Thoracic aorta (tissue), 2 donors: Measurements from ENCODE around the gene RHCE. TPM values are rescaled to one million over a fixed set of nuclear protein-coding genes. Genes with fewer than 3 reads are reported as not detected.
A peak's percentile ranks its signal among the peaks of the same experiment; 100 is the strongest.
"Not testable (repeated sequence)": the region's sequence is repeated elsewhere in the genome, so short reads cannot be mapped to it uniquely, and the experiment has no call there.

ENCODE experiments used
- ATAC-seq: fragments of 150-250 bp; one replicate; pipeline ENCODE4 v1.8.0; 2017; ENCODE audit warnings: low read depth; ENCODE audit not compliant: insufficient number of reproducible peaks, low FRiP score
- DNase-seq: peaks from one replicate; pipeline ENCODE4 v3.0.0-alpha.2; 2020; ENCODE audit warnings: low spot score
- H3K27ac ChIP-seq, 2 donors: fragments of 200-600 bp; sonication (generic); 1 replicate in 1 of 2; 2 replicates in 1 of 2; pipeline ENCODE4 v1.5.1; 2016; ENCODE audit warnings: mild to moderate bottlenecking in 2 of 2, moderate library complexity in 2 of 2
- H3K27me3 ChIP-seq: fragments of 200-600 bp; sonication (generic); replicated peaks from 2 replicates; pipeline ENCODE4 v1.6.0; 2016; ENCODE audit warnings: mild to moderate bottlenecking; ENCODE audit not compliant: insufficient read depth
- H3K36me3 ChIP-seq: fragments of 200-600 bp; sonication (generic); one replicate; pipeline ENCODE4 v1.5.1; 2016
- H3K4me1 ChIP-seq, 2 donors: fragments of 200-600 bp; sonication (generic); 1 replicate in 1 of 2; 2 replicates in 1 of 2; pipeline versions ENCODE4 v1.5.1 to v1.6.0; 2016; ENCODE audit warnings: low read depth in 2 of 2, mild to moderate bottlenecking in 1 of 2; ENCODE audit not compliant: control insufficient read depth in 1 of 2
- H3K4me3 ChIP-seq: fragments of 200-600 bp; sonication (generic); 2 replicates; pipeline ENCODE4 v1.5.1; 2016; ENCODE audit warnings: mild to moderate bottlenecking
- H3K9me3 ChIP-seq: fragments of 200-600 bp; sonication (generic); 2 replicates; pipeline ENCODE4 v1.5.1; 2016
- total RNA-seq, 2 donors: library from RNA; depleted of rRNA; stranded (reverse); fragments of >200 nt; gene quantifications; one replicate each; pipeline versions ENCODE4 v1.1.0 to v1.2.3, GENCODE V29; 2016
- TF ChIP-seq, protein P1 (sequence below): fragments of 200-600 bp; sonication (generic); IDR thresholded peaks from one replicate; pipeline ENCODE4 v1.5.1; 2019; ENCODE audit warnings: antibody characterized with exemption

Gene RHCE
- total RNA-seq, 2 donors from 2014 or later = not detected

- Histone ChIP-seq H3K4me1 (peaks cover 19 to 22% of the 10 kb centered on the region in 2 donors), H3K36me3 (no peaks in the 10 kb centered on the region), H3K27ac (peak within 1 kb of the TSS; percentile 98 to 100), H3K4me3 (peak within 1 kb of the TSS; percentile 100), H3K9me3 (no peaks in the 10 kb centered on the region), H3K27me3 (no peaks in the 10 kb centered on the region)
- DNase-seq = peak; percentile 69
- ATAC-seq = peak; percentile 93
- TF ChIP-seq, protein P1, sequence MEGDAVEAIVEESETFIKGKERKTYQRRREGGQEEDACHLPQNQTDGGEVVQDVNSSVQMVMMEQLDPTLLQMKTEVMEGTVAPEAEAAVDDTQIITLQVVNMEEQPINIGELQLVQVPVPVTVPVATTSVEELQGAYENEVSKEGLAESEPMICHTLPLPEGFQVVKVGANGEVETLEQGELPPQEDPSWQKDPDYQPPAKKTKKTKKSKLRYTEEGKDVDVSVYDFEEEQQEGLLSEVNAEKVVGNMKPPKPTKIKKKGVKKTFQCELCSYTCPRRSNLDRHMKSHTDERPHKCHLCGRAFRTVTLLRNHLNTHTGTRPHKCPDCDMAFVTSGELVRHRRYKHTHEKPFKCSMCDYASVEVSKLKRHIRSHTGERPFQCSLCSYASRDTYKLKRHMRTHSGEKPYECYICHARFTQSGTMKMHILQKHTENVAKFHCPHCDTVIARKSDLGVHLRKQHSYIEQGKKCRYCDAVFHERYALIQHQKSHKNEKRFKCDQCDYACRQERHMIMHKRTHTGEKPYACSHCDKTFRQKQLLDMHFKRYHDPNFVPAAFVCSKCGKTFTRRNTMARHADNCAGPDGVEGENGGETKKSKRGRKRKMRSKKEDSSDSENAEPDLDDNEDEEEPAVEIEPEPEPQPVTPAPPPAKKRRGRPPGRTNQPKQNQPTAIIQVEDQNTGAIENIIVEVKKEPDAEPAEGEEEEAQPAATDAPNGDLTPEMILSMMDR = no peak
These were observed 82.2 kb downstream of the RHCE start, which contains the start of gene TMEM50A for GRCh38 chr1:25338188-25338981. TSS of gene TMEM50A (plus strand) at chr1:25338334. CDS start at chr1:25340487, 2,153 bp downstream.

DNA sequence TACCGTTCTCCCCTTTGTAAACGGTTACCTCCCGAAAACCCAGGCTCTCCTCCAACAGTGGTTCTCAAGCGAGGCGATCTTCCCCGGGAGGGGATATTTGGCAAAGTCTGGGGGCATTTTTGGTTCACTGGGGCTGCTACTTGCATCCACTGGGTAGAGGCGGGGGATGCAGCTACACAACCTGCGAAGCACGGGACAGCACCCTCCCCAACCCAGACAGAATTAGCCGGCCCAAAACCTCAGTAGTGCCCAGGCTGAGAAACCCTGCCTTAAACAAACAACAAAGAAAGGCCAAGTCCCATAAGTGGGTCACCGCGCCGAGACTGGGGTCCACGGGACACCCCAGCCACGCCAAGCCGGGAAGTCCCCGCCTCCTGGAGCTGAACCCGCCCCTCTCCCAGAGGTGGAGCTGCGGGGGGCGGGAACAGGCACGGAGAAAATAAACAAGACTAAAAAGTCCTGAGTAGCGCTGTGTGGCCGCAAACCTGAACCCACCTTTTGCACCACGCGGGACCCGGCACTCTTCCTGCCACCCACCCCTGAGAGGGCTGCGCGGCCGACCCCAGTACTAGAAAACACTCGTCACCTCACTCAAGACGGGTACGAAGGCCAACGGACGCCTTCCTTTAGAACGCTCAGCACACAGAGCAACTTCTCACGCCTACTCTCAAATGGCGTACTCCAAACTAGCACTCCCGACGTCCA is 83.0 kb downstream of the RHCE start:
- Histone ChIP-seq H3K27ac (peak overlapping the region; percentile 98 to 100), H3K4me3 (peak overlapping the region; percentile 100), H3K4me1 (peaks cover 19 to 22% of the 10 kb centered on the region in 2 donors)
- peak; percentile 27 for ATAC-seq
- not testable (repeated sequence) for H3K9me3 ChIP-seq, H3K27me3 ChIP-seq, DNase-seq, H3K36me3 ChIP-seq

DNA sequence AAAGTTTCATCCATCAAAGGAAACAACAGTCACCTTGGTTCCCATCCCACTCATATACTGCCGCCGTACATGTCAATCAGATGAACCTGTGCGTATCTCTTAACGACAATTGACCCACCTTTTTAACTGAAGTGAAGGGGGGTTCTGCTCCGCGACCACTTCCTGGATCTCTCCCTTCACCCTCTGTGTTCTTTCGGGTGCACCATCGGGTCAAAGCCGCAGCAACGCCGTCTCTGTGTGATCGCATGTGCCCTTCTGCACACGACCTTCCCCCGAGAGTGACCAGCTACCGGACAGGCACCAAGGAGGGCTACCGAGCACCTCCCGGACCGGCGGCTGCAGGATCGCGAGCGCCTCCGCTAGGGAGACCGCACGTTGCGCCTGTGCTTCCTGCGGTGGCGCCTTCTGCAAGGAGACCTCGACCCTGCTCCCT is 83.7 kb downstream of the RHCE start:
- DNase-seq, H3K9me3 ChIP-seq: not testable (repeated sequence)

GRCh38 chr1:25329950-25330349 is 90.7 kb downstream of the RHCE start:
- H3K9me3 ChIP-seq, H3K27me3 ChIP-seq, H3K4me3 ChIP-seq, H3K36me3 ChIP-seq, H3K4me1 ChIP-seq, ATAC-seq, DNase-seq: not testable (repeated sequence)
- peak overlapping the region in 1 of 2 donors; percentile 35 for H3K27ac ChIP-seq

More for the DNA sequence above, 83.7 kb downstream of the RHCE start:
- not testable (repeated sequence) for ATAC-seq, H3K27me3 ChIP-seq, H3K36me3 ChIP-seq, H3K27ac ChIP-seq
- peak overlapping the region; percentile 100 for H3K4me3 ChIP-seq
- H3K4me1 ChIP-seq = peaks cover 19 to 22% of the 10 kb centered on the region in 2 donors

DNA sequence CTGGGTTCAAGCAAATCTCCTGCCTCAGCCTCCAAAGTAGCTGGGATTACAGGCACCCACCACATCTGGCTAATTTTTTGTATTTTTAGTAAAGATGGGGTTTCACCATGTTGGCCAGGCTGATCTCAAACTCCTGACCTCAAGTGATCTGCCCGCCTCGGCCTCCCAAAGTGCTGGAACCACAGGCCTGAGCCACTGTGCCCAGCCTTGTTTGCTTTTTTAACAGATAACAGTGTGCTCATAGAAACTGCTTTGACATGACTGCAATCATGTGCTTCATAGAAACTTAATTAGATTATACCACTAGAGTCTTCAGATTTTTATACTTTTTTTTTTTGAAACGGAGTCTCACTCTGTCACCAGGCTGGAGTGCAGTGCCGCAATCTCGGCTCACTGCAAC is 91.3 kb downstream of the RHCE start:
- H3K36me3 ChIP-seq, ATAC-seq: not testable (repeated sequence)
- peak overlapping the region in 1 of 2 donors; percentile 35 for H3K27ac ChIP-seq

DNA sequence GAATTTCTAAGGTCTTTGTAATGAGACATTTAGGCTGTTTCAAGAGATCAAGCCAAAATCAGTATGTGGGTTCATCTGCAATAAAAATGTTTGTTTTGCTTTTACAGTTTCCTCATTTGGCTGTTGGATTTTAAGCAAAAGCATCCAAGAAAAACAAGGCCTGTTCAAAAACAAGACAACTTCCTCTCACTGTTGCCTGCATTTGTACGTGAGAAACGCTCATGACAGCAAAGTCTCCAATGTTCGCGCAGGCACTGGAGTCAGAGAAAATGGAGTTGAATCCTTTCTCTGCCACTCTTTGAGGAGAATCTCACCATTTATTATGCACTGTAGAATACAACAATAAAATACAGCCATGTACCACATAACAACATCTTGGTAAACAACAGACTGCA is 91.8 kb downstream of the RHCE start:
- DNase-seq, H3K4me1 ChIP-seq, H3K27me3 ChIP-seq, H3K27ac ChIP-seq, ATAC-seq, H3K9me3 ChIP-seq, H3K36me3 ChIP-seq, H3K4me3 ChIP-seq: not testable (repeated sequence)

More for the DNA sequence above, 91.3 kb downstream of the RHCE start:
- DNase-seq, H3K27me3 ChIP-seq, H3K4me3 ChIP-seq, H3K4me1 ChIP-seq, H3K9me3 ChIP-seq: not testable (repeated sequence)

DNA sequence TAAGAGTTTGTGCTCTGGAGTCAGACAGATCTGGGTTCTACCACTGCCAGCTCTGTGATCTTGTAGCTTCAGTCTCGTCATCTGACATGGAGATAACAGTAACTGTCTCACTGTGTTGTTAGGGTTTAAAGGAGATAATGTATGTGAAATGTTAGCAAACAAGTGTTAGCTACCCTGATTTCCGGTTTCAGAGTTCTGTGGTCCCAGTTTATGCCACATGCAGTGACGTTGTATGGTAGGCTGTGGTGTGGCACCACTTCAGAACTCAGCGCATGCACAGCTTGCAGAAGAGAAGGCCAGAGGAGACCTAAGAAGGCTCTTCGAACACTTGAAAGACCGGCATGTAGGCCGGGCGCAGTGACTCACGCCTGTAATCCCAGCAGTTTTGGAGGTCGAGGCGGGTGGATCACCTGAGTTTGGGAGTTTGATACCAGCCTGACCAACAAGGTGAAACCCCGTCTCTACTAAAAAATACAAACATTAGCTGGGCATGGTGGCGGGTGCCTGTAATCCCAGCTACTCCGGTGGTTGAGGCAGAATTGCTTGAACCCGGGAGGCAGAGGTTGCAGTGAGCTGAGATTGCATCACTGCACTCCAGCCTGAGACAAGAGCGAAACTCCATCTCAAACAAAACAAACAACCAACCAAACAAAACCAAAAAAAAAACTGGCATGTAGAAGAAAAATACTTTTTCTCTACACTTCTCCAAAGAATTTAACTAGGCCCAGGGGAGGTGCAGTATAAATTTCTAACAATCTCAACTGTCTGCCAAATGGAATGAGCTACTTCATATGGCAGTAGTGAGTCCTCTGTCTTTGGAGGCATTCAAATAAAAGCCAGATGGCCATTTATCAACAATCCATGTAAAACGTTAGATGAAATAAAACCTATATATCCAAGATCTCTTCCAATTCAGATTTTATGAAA is 92.5 kb downstream of the RHCE start:
- DNase-seq, H3K4me3 ChIP-seq, ATAC-seq, H3K9me3 ChIP-seq, H3K4me1 ChIP-seq, H3K27ac ChIP-seq, H3K27me3 ChIP-seq, H3K36me3 ChIP-seq: not testable (repeated sequence)

DNA sequence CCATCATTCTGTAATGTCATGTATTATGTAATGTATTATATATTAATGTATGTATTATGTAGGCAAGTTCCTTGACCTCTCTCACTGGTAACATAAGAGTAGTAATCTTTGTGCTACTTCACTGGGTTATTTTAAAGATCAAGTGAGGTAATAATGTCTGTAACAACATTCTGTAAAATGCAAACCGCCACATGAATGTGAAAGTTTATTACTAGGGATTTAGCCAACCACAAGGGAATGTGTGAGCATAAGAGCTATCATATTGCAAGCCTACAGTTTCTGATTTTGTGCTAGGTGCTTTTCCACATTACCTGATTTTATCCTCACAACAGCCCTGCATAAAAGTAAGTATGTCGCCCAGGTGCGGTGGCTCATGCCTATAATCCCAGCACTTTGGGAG is 96.2 kb downstream of the RHCE start:
- not testable (repeated sequence) for ATAC-seq, DNase-seq, H3K4me1 ChIP-seq, H3K9me3 ChIP-seq, H3K27ac ChIP-seq, H3K4me3 ChIP-seq, H3K27me3 ChIP-seq, H3K36me3 ChIP-seq

DNA sequence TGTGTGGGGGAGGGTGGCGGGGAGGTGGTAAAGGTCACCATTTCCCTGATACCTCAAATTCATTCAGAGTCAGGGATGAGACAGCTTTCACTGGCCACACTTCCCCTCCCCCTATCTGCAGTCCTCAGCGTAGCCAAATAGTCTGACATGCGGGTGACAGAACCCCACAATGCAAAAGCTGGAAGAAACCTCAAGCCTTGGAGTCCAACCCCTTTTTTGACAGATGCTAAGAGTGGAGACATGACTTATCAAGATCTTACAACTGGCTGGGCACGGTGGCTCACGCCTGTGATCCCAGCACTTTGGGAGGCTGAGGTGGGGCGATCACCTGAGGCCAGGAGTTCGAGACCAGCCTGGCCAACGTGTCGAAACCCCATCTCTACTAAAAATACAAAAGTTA is 98.5 kb downstream of the RHCE start:
- H3K4me1 ChIP-seq, H3K27me3 ChIP-seq, H3K9me3 ChIP-seq, DNase-seq, H3K36me3 ChIP-seq, ATAC-seq, H3K4me3 ChIP-seq, H3K27ac ChIP-seq: not testable (repeated sequence)

DNA sequence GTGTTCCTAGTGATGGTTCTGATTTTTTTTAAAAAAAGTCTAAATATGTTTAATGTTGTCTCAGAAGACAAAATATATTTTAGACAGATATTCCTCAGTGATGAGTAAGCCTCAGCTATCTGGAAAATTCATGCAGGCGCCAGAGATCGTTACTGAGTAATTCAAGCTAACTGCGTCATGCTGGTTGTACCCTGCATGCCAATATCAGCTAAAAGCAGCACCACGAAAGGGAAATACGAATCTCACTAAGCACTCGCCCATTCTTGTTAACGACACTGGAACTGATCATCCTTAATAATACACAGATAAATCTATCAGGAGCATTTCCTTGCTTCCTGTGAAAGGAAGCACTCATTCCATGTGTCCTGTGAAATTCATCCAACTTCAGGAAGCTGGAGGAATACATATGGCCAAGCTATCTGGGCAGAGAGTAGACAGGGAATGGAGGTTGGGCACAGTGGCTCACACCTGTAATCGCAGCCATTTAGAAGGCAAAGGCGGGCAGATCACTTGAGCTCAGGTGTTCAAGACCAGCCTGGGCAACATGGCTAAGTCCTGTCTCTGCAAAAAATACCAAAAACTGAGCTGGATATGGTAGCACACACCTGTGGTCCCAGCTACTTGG is 100.2 kb downstream of the RHCE start:
- not testable (repeated sequence) for H3K27me3 ChIP-seq, H3K36me3 ChIP-seq, H3K9me3 ChIP-seq, H3K27ac ChIP-seq, ATAC-seq, DNase-seq, H3K4me3 ChIP-seq, H3K4me1 ChIP-seq
